Endothelial cell of umbilical vein (primary cell): ENCODE data around the gene TRAK1. TPM values are rescaled to one million over a fixed set of nuclear protein-coding genes. Genes with fewer than 3 reads are reported as not detected.

Experiments used
- BruUV-seq: library from RNA; stranded (reverse); fragments of 400-500 nt; replicated peaks from 2 replicates; lab custom pipeline; 2021; lab: Mats Ljungman, UMichigan
- CTCF ChIA-PET: fragments of 300-600, 350-600 bp; sonication (Branson Sonifier 250); formaldehyde crosslinking; loops from one replicate; lab custom pipeline; 2021; ENCODE audit warnings: antibody characterized with exemption, inconsistent platforms; lab: Charles Lee
- POLR2A ChIA-PET: fragments of 300-600, 350-600 bp; sonication (Branson Sonifier 250); formaldehyde crosslinking; loops from one replicate; lab custom pipeline; 2021; ENCODE audit warnings: antibody characterized with exemption, inconsistent platforms; lab: Charles Lee
- DNase-seq: peaks from one replicate; pipeline ENCODE4 v3.0.0-alpha.2; 2011; ENCODE audit warnings: low read depth, low spot score
- FAIRE-seq: peaks from 2 replicates; lab custom pipeline; 2011; peaks lifted over from hg19 to GRCh38; lab: Jason Lieb, UNC
- H2AFZ ChIP-seq: 2 replicates; pipeline ENCODE4 v1.6.0; 2012; ENCODE audit warnings: low read depth, low read length, control low read depth, inconsistent platforms
- H3K27ac ChIP-seq: 2 replicates; pipeline ENCODE4 v1.5.1; 2011; ENCODE audit warnings: low read depth, mild to moderate bottlenecking, control low read depth, low read length, moderate library complexity; ENCODE audit not compliant: insufficient read depth
- H3K27me3 ChIP-seq, 2 experiments: 2 replicates each; pipeline versions ENCODE4 v1.6.0 to v1.6.1; 2011; ENCODE audit warnings: low read length in 2 of 2, mixed read lengths in 1 of 2; ENCODE audit not compliant: control insufficient read depth in 2 of 2, insufficient read depth in 2 of 2
- H3K36me3 ChIP-seq, 2 experiments: 2 replicates in 1 of 2; 3 replicates in 1 of 2; pipeline ENCODE4 v1.5.1; 2011; ENCODE audit warnings: low read length in 2 of 2, mild to moderate bottlenecking in 1 of 2, moderate library complexity in 1 of 2; ENCODE audit not compliant: control insufficient read depth in 2 of 2, insufficient read depth in 2 of 2; ENCODE audit errors: extremely low read depth in 1 of 2
- H3K4me1 ChIP-seq: 3 replicates; pipeline ENCODE4 v1.5.1; 2011; ENCODE audit warnings: mild to moderate bottlenecking, low read length; ENCODE audit not compliant: control insufficient read depth, insufficient read depth; ENCODE audit errors: extremely low read depth
- H3K4me2 ChIP-seq: 2 replicates; pipeline ENCODE4 v1.6.1; 2011; ENCODE audit warnings: low read length, control low read depth, mixed read lengths; ENCODE audit not compliant: insufficient read depth
- H3K4me3 ChIP-seq, 3 experiments: fragments of 200-600 bp in 1 of 3; sonication (generic), shearing (Covaris generic) in 1 of 3; replicated peaks in 1 of 3; 2 replicates each; pipeline ENCODE4 v1.5.1; 2011 to 2016; ENCODE audit warnings: control low read depth in 3 of 3, low read length in 3 of 3, mild to moderate bottlenecking in 2 of 3, inconsistent platforms in 1 of 3, low read depth in 1 of 3, moderate library complexity in 1 of 3; ENCODE audit not compliant: insufficient read depth in 1 of 3
- H3K79me2 ChIP-seq: 2 replicates; pipeline ENCODE4 v1.6.0; 2012; ENCODE audit warnings: low read length, inconsistent platforms; ENCODE audit not compliant: control insufficient read depth, insufficient read depth
- H3K9ac ChIP-seq: replicated peaks from 2 replicates; pipeline ENCODE3; 2011; ENCODE audit warnings: low read length, control low read depth; ENCODE audit not compliant: insufficient read depth; ENCODE audit errors: extremely low read depth
- H3K9me1 ChIP-seq: replicated peaks from 3 replicates; pipeline ENCODE4 v1.6.0; 2011; ENCODE audit warnings: mild to moderate bottlenecking, low read length; ENCODE audit not compliant: control insufficient read depth, insufficient read depth; ENCODE audit errors: extremely low read depth
- H3K9me3 ChIP-seq: replicated peaks from 2 replicates; pipeline ENCODE4 v1.5.1; 2012; ENCODE audit warnings: low read length, inconsistent platforms; ENCODE audit not compliant: control insufficient read depth, insufficient read depth
- H4K20me1 ChIP-seq: replicated peaks from 2 replicates; pipeline ENCODE3; 2011; ENCODE audit warnings: mild to moderate bottlenecking, low read length; ENCODE audit not compliant: control insufficient read depth, insufficient read depth; ENCODE audit errors: extremely low read depth
- EZH2 ChIP-seq: IDR thresholded peaks from 2 replicates; pipeline ENCODE4 v1.6.1; 2012; ENCODE audit warnings: borderline replicate concordance, low read depth, mild to moderate bottlenecking, moderate library complexity, low read length, inconsistent platforms; ENCODE audit not compliant: severe bottlenecking
- FOS ChIP-seq: IDR thresholded peaks from 2 replicates; pipeline ENCODE4 v1.6.1; 2011; ENCODE audit warnings: mild to moderate bottlenecking, low read length, moderate library complexity, borderline replicate concordance; ENCODE audit not compliant: insufficient read depth
- GATA2 ChIP-seq: IDR thresholded peaks from 2 replicates; pipeline ENCODE4 v1.7.0; 2011; ENCODE audit warnings: low read depth, mild to moderate bottlenecking, moderate library complexity, mixed read lengths, low read length; ENCODE audit not compliant: insufficient read length, insufficient read depth
- JUN ChIP-seq: IDR thresholded peaks from 2 replicates; pipeline ENCODE4 v1.6.1; 2011; ENCODE audit warnings: borderline replicate concordance, low read depth; ENCODE audit not compliant: insufficient read length, insufficient read depth
- MYC ChIP-seq: IDR thresholded peaks from one replicate; pipeline ENCODE4 v1.6.1; 2011; ENCODE audit warnings: mild to moderate bottlenecking, low read depth, low read length
- POLR2A ChIP-seq: IDR thresholded peaks from 2 replicates; pipeline ENCODE4 v1.6.1; 2012; ENCODE audit warnings: low read depth, mild to moderate bottlenecking, control low read depth, low read length
- POLR2AphosphoS5 ChIP-seq: IDR thresholded peaks from 2 replicates; pipeline ENCODE4 v1.6.1; 2012; ENCODE audit warnings: low read depth, mild to moderate bottlenecking, control low read depth, low read length, moderate library complexity; ENCODE audit not compliant: insufficient read depth
- dilution Hi-C: fragments of 300-500 bp; cut with MboI; formaldehyde crosslinking; loops from one replicate; pipeline ENCODE4 v1.15.0; 2019; ENCODE audit warnings: low sequenced_read_pairs; ENCODE audit not compliant: extremely low pct_ligation_motif_present
- intact Hi-C: fragments of 100-400 bp; cut with micrococcal nuclease; formaldehyde crosslinking; loops from one replicate; pipeline ENCODE4 v1.10.0; 2022
- polyA plus RNA-seq, 4 experiments: library from polyadenylated mRNA; depleted of rRNA in 3 of 4; stranded (reverse) in 3 of 4; unstranded in 1 of 4; fragments of >200 nt; gene quantifications; 2 replicates each; pipeline versions ENCODE4 v1.2.1 to v1.2.3, GENCODE V29; 2011 to 2012; ENCODE audit warnings: missing spikeins in 1 of 4
- total RNA-seq: library from RNA; stranded (reverse); gene quantifications from 2 replicates; pipeline ENCODE4 v1.2.3, GENCODE V29; 2021
- TF ChIP-seq, protein P1 (sequence below), 2 donors: IDR thresholded peaks; 1 replicate in 1 of 2; 2 replicates in 1 of 2; pipeline ENCODE4 v1.5.1; 2011; ENCODE audit warnings: low read length in 2 of 2, mild to moderate bottlenecking in 2 of 2, moderate library complexity in 2 of 2, control low read depth in 1 of 2, inconsistent platforms in 1 of 2, low read depth in 1 of 2; ENCODE audit not compliant: insufficient read depth in 1 of 2; ENCODE audit errors: extremely low read depth in 1 of 2
- TF ChIP-seq, protein P2 (sequence below): IDR thresholded peaks from 2 replicates; pipeline ENCODE4 v1.6.1; 2011; ENCODE audit not compliant: insufficient read depth, insufficient read length

Gene TRAK1
- total and polyA plus RNA-seq, 2 donors (not counting 3 experiments of a cell fraction or from before 2014, with no cell fraction given): 38.5 to 59.6 TPM

DNA sequence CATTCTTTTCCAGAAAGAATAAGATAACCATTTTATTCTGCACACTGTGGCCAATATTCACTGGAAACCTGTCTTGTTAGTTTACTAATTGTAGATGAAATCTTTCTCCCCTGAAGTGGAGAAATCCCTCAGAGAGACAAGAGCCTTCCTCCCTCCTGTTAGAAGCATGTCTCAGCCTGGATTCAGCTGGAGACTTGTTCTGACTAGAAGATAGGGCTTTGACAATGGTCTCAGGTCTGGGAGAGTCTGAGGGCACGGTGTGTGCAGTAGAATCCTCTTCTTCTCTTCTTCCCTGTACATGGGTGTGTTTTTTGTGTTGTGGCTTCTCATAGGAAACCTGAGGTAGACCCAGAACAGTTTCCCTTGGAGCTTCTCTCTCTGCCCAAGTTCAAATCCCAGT, 154.9 kb downstream of the TRAK1 start:
- Histone ChIP-seq H3K79me2 (no peaks in the 10 kb centered on the region), H3K9me3 (no peaks in the 10 kb centered on the region), H3K9me1 (no peaks in the 10 kb centered on the region), H3K4me2 (no peak overlapping the region), H3K9ac (no peak overlapping the region), H3K27me3 (peaks cover 20 to 24% of the 10 kb centered on the region in 2 experiments), H3K36me3 (no peaks in the 10 kb centered on the region), H3K4me3 (no peak overlapping the region), H2AFZ (no peak overlapping the region), H4K20me1 (no peaks in the 10 kb centered on the region), H3K27ac (no peak overlapping the region), H3K4me1 (no peaks in the 10 kb centered on the region)
- dilution Hi-C loops (no loop called here), intact Hi-C loops (no loop called here)
- BruUV-seq: no TSS peak
- POLR2A ChIA-PET: no interaction called here
- CTCF ChIA-PET: interaction anchor here (1.2 to 5.7 kb wide), 6 partner anchors 16 to 301 kb away, joined by 4 to 156 read pairs (median 24); no protein-coding TSS in a partner anchor
- no peak for FAIRE-seq
- TF ChIP-seq JUN: no peak
- no peak for TF ChIP-seq EZH2
- TF ChIP-seq FOS: no peak
- TF ChIP-seq POLR2A: no peak
- no peak for TF ChIP-seq GATA2
- TF ChIP-seq, protein P1, sequence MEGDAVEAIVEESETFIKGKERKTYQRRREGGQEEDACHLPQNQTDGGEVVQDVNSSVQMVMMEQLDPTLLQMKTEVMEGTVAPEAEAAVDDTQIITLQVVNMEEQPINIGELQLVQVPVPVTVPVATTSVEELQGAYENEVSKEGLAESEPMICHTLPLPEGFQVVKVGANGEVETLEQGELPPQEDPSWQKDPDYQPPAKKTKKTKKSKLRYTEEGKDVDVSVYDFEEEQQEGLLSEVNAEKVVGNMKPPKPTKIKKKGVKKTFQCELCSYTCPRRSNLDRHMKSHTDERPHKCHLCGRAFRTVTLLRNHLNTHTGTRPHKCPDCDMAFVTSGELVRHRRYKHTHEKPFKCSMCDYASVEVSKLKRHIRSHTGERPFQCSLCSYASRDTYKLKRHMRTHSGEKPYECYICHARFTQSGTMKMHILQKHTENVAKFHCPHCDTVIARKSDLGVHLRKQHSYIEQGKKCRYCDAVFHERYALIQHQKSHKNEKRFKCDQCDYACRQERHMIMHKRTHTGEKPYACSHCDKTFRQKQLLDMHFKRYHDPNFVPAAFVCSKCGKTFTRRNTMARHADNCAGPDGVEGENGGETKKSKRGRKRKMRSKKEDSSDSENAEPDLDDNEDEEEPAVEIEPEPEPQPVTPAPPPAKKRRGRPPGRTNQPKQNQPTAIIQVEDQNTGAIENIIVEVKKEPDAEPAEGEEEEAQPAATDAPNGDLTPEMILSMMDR (IDR thresholded peaks at IDR 0.05; ENCODE audit: extremely low read depth in 1 of 2, insufficient read depth in 1 of 2, low read depth in 1 of 2, low read length in 2 of 2): no peak
- no peak for TF ChIP-seq MYC
- TF ChIP-seq POLR2AphosphoS5: no peak
- TF ChIP-seq, protein P2, sequence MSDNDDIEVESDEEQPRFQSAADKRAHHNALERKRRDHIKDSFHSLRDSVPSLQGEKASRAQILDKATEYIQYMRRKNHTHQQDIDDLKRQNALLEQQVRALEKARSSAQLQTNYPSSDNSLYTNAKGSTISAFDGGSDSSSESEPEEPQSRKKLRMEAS: no peak
- no peak for DNase-seq
